Inferior parietal cortex (tissue), 1 donor: ENCODE results near the gene DCDC1.

Experiments used
- DNase-seq: peaks from one replicate; pipeline ENCODE4 v3.0.0-alpha.2; 2016; ENCODE audit errors: extremely low spot score

The DCDC1 gene

GRCh38 chr11:31106326-31106725 is 263.2 kb downstream of the DCDC1 start:
- DNase-seq: no peak

GRCh38 chr11:31102875-31103274 is 266.7 kb downstream of the DCDC1 start:
- DNase-seq: no peak

GRCh38 chr11:31102316-31102715 is 267.2 kb downstream of the DCDC1 start:
- DNase-seq: no peak

GRCh38 chr11:31096191-31096805 is 273.2 kb downstream of the DCDC1 start:
- DNase-seq: no peak

GRCh38 chr11:31092638-31093037 is 276.9 kb downstream of the DCDC1 start:
- DNase-seq: no peak

- no peak for DNase-seq
These were observed 280.4 kb downstream of the DCDC1 start for GRCh38 chr11:31089117-31089516.

- DNase-seq: no peak
These were observed 299.9 kb downstream of the DCDC1 start for GRCh38 chr11:31069447-31070205.

GRCh38 chr11:31060880-31061279 is 308.7 kb downstream of the DCDC1 start:
- DNase-seq: no peak

- DNase-seq: no peak
These were observed 310.0 kb downstream of the DCDC1 start for GRCh38 chr11:31059529-31059928.

- no peak for DNase-seq
These were observed 319.3 kb downstream of the DCDC1 start for GRCh38 chr11:31050061-31050765.

- DNase-seq: no peak
These were observed 324.2 kb downstream of the DCDC1 start for GRCh38 chr11:31045335-31045734.

- DNase-seq: no peak
These were observed 339.3 kb downstream of the DCDC1 start for GRCh38 chr11:31030138-31030792.

- DNase-seq: no peak
These were observed 343.2 kb downstream of the DCDC1 start for GRCh38 chr11:31026315-31026714.

- no peak for DNase-seq
These were observed 347.5 kb downstream of the DCDC1 start for GRCh38 chr11:31022080-31022479.

- DNase-seq: no peak
These were observed 349.8 kb downstream of the DCDC1 start for GRCh38 chr11:31019786-31020185.

GRCh38 chr11:31005202-31005601 is 364.3 kb downstream of the DCDC1 start:
- DNase-seq: no peak

- DNase-seq: no peak
These were observed 368.1 kb downstream of the DCDC1 start for GRCh38 chr11:31001427-31001826.

- DNase-seq: no peak
These were observed 369.2 kb downstream of the DCDC1 start for GRCh38 chr11:31000381-31000780.

- DNase-seq: no peak
These were observed 377.1 kb downstream of the DCDC1 start for GRCh38 chr11:30992513-30992849.

- DNase-seq: no peak
These were observed 377.6 kb downstream of the DCDC1 start for GRCh38 chr11:30991802-30992512.

- DNase-seq: no peak
These were observed 378.2 kb downstream of the DCDC1 start for GRCh38 chr11:30991376-30991775.
